Natural killer cell (primary cell): ENCODE measurements around the gene PDLIM1. TPM values are rescaled to one million over a fixed set of nuclear protein-coding genes. Genes with fewer than 3 reads are reported as not detected.
"Not testable (repeated sequence)": the region's sequence is repeated elsewhere in the genome, so short reads cannot be mapped to it uniquely, and the experiment has no call there.

Source experiments
- ATAC-seq, 3 donors: fragments of 150-1000 bp in 2 of 3; fragments of 200-7000 bp in 1 of 3; cut with Tn5 transposase; 1 replicate in 1 of 3; 2 replicates in 2 of 3; pipeline ENCODE4 v1.10.0; 2021; ENCODE audit warnings: mild to moderate bottlenecking in 2 of 3, moderate library complexity in 2 of 3
- DNase-seq, 2 donors: peaks; one replicate each; pipeline versions ENCODE4 v3.0.0 to v3.0.0-alpha.2; 2013 to 2021; ENCODE audit warnings: mixed read lengths in 1 of 2
- H3K27ac ChIP-seq: one replicate; pipeline ENCODE4 v1.5.1; 2013; ENCODE audit warnings: mild to moderate bottlenecking, low read length
- H3K27me3 ChIP-seq: one replicate; pipeline ENCODE4 v1.6.1; 2013; ENCODE audit warnings: low read length; ENCODE audit not compliant: control insufficient read depth, insufficient read depth
- H3K36me3 ChIP-seq: one replicate; pipeline ENCODE4 v1.6.1; 2013; ENCODE audit warnings: low read length; ENCODE audit not compliant: control insufficient read depth, insufficient read depth
- H3K4me1 ChIP-seq: one replicate; pipeline ENCODE4 v1.6.1; 2013; ENCODE audit warnings: low read length; ENCODE audit not compliant: control insufficient read depth, insufficient read depth
- H3K4me3 ChIP-seq: one replicate; pipeline ENCODE4 v1.5.1; 2013; ENCODE audit warnings: low read length
- H3K9me3 ChIP-seq: one replicate; pipeline ENCODE4 v1.6.1; 2013; ENCODE audit warnings: low read length; ENCODE audit not compliant: control insufficient read depth, insufficient read depth
- H3K27ac Mint-ChIP-seq, 2 donors: one replicate each; pipeline ENCODE4 v1.8.0; 2022; ENCODE audit warnings: mild to moderate bottlenecking in 2 of 2, mixed read lengths in 2 of 2, moderate library complexity in 1 of 2
- H3K27me3 Mint-ChIP-seq, 2 donors: one replicate each; pipeline ENCODE4 v1.8.0; 2022; ENCODE audit warnings: low read depth in 2 of 2, mixed read lengths in 2 of 2
- H3K36me3 Mint-ChIP-seq: one replicate; pipeline ENCODE4 v1.8.0; 2022; ENCODE audit warnings: mixed read lengths
- H3K4me1 Mint-ChIP-seq, 2 donors: one replicate each; pipeline ENCODE4 v1.8.0; 2022; ENCODE audit warnings: mixed read lengths in 2 of 2
- H3K4me3 Mint-ChIP-seq: one replicate; pipeline ENCODE4 v1.8.0; 2022; ENCODE audit warnings: mild to moderate bottlenecking, moderate library complexity, mixed read lengths
- H3K9me3 Mint-ChIP-seq, 2 donors: one replicate each; pipeline ENCODE4 v1.8.0; 2022; ENCODE audit warnings: mixed read lengths in 2 of 2
- WGBS: methylation state at CpG from one replicate; pipeline ENCODE4 v1.1.7; 2013; ENCODE audit warnings: missing lambda C conversion rate; ENCODE audit not compliant: insufficient coverage; 5-methylcytosine and 5-hydroxymethylcytosine counted together
- intact Hi-C: fragments of 100-400 bp; cut with micrococcal nuclease; formaldehyde crosslinking; loops from one replicate; pipeline ENCODE4 v1.14.2; 2022
- total RNA-seq, 4 donors: library from RNA; stranded (reverse); fragments of 120-200 nt in 1 of 4; gene quantifications; one replicate each; pipeline versions ENCODE4 v1.2.3 to v1.2.4, GENCODE V29; 2013 to 2022
- TF ChIP-seq, protein P1 (sequence below): fragments of 200-600 bp; IDR thresholded peaks from one replicate; pipeline ENCODE4 v1.8.0; 2022; ENCODE audit warnings: antibody characterized with exemption

Gene PDLIM1
- total RNA-seq, 3 donors from 2014 or later (not counting 1 experiment from before 2014, with no cell fraction given) = 7.1 to 25.2 (median 24.5) TPM

DNA sequence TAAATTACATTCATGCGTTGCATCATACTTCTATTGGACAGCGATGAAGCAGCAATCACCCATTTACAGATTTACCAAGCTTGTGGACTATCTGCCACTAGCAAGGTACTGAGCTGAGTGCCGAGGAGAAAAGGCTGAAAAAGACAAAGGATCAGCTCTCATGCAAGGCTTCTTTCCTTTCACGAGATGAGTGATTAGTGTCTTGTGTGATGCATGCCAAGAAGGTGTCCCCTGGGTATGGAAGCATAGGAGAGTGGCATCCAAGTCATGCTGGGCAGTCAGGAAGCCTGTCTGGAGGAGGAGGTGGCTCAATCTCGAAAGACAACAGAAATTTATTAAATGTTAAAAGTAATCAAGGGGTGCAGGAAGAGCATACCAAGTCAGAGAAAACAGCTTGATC is 55.9 kb downstream of the PDLIM1 start:
- Mint-ChIP-seq H3K9me3 (no peaks in the 10 kb centered on the region), H3K27ac (no peak overlapping the region), H3K4me3 (no peak overlapping the region), H3K36me3 (peaks cover 7% of the 10 kb centered on the region), H3K4me1 (peaks cover 12 to 13% of the 10 kb centered on the region in 2 donors), H3K27me3 (no peaks in the 10 kb centered on the region)
- TF ChIP-seq, protein P1, sequence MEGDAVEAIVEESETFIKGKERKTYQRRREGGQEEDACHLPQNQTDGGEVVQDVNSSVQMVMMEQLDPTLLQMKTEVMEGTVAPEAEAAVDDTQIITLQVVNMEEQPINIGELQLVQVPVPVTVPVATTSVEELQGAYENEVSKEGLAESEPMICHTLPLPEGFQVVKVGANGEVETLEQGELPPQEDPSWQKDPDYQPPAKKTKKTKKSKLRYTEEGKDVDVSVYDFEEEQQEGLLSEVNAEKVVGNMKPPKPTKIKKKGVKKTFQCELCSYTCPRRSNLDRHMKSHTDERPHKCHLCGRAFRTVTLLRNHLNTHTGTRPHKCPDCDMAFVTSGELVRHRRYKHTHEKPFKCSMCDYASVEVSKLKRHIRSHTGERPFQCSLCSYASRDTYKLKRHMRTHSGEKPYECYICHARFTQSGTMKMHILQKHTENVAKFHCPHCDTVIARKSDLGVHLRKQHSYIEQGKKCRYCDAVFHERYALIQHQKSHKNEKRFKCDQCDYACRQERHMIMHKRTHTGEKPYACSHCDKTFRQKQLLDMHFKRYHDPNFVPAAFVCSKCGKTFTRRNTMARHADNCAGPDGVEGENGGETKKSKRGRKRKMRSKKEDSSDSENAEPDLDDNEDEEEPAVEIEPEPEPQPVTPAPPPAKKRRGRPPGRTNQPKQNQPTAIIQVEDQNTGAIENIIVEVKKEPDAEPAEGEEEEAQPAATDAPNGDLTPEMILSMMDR = no peak
- DNase-seq (no peak), ATAC-seq (no peak)
- H3K36me3 ChIP-seq = peaks cover 4% of the 10 kb centered on the region
- no peaks in the 10 kb centered on the region for H3K27me3 ChIP-seq
- H3K4me3 ChIP-seq = no peak overlapping the region
- H3K27ac ChIP-seq = no peak overlapping the region
- 97% methylated on average over 5 of the region's 5 CpGs for WGBS
- H3K4me1 ChIP-seq = peaks cover 14% of the 10 kb centered on the region
- H3K9me3 ChIP-seq = no peaks in the 10 kb centered on the region
- intact Hi-C loops = no loop called here

GRCh38 chr10:95233377-95234034 is 57.3 kb downstream of the PDLIM1 start:
- Mint-ChIP-seq H3K36me3 (peaks cover 7% of the 10 kb centered on the region), H3K4me3 (no peak overlapping the region), H3K27ac (no peak overlapping the region), H3K4me1 (peaks cover 12 to 13% of the 10 kb centered on the region in 2 donors), H3K9me3 (no peaks in the 10 kb centered on the region), H3K27me3 (peaks cover 0 to 3% of the 10 kb centered on the region in 2 donors)
- no peak for ATAC-seq
- H3K36me3 ChIP-seq = peaks cover 4% of the 10 kb centered on the region
- H3K4me1 ChIP-seq = peaks cover 14% of the 10 kb centered on the region
- H3K27ac ChIP-seq = no peak overlapping the region
- H3K4me3 ChIP-seq = no peak overlapping the region
- no peaks in the 10 kb centered on the region for H3K27me3 ChIP-seq
- TF ChIP-seq, protein P1 = no peak
- no peak for DNase-seq
- 92% methylated on average over 2 of the region's 2 CpGs for WGBS
- no peaks in the 10 kb centered on the region for H3K9me3 ChIP-seq
- intact Hi-C loops = no loop called here

DNA sequence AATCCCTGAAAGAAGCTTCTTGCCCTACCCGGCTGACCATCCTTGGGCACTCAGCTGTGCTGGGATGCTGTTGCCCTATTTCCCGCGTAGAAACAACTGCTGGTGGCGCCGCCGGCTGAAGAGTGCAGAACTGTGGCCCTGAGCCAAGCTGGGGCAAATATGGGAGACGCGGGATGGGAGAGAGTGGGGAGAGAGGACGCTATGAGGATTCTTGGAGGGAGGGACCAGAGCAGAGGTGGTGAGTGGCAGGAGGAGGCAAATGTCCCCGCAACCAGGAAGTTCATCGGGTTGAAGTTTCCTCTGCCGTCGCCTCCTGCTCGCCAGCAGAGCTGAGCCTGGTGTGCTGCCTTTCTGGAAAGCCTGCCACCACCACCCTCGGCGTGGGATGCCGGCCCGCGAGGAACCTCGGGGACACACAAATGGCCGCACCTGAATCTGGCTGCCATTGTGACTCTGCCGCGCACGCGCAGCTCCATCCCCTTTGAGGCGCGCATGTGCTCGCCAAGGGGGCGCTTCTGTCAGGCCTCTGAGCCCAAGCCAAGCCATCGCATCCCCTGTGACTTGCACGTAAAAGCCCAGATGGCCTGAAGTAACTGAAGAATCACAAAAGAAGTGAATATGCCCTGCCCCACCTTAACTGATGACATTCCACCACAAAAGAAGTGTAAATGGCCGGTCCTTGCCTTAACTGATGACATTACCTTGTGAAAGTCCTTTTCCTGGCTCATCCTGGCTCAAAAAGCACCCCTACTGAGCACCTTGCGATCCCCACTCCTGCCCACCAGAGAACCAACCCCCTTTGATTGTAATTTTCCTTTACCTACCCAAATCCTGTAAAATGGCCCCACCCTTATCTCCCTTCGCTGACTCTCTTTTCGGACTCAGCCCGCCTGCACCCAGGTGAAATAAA is 59.9 kb downstream of the PDLIM1 start:
- Mint-ChIP-seq H3K4me3 (peak overlapping the region; percentile 91), H3K27ac (peak overlapping the region; percentile 39 to 62), H3K4me1 (peaks cover 12 to 13% of the 10 kb centered on the region in 2 donors)
- DNase-seq = peak in 1 of 2 donors; percentile 77
- peaks cover 14% of the 10 kb centered on the region for H3K4me1 ChIP-seq
- H3K27me3 Mint-ChIP-seq, H3K9me3 ChIP-seq, H3K27me3 ChIP-seq, H3K36me3 ChIP-seq, intact Hi-C loops, H3K9me3 Mint-ChIP-seq, H3K36me3 Mint-ChIP-seq: not testable (repeated sequence)
- H3K27ac ChIP-seq = peak overlapping the region; percentile 62
- H3K4me3 ChIP-seq = peak overlapping the region; percentile 62
- peak; percentile 60 to 90 (median 76) for ATAC-seq
- 28% methylated on average over 34 of the region's 36 CpGs for WGBS
